CD8-positive, alpha-beta memory T cell (primary cell): Measurements from ENCODE around the gene S100A2. TPM values are rescaled to one million over a fixed set of nuclear protein-coding genes. Genes with fewer than 3 reads are reported as not detected.
A peak's percentile ranks its signal among the peaks of the same experiment; 100 is the strongest.

Source experiments
- CTCF ChIA-PET: fragments of 350-600 bp; sonication (Branson Sonifier 250); formaldehyde crosslinking; loops from one replicate; lab custom pipeline; 2021; ENCODE audit warnings: antibody characterized with exemption; lab: Charles Lee
- POLR2A ChIA-PET: fragments of 350-600 bp; sonication (Branson Sonifier 250); formaldehyde crosslinking; loops from one replicate; lab custom pipeline; 2021; ENCODE audit warnings: antibody characterized with exemption; lab: Charles Lee
- DNase-seq, 5 donors: peaks; one replicate each; pipeline versions ENCODE4 v3.0.0 to v3.0.0-alpha.2; 2020 to 2022; ENCODE audit warnings: mixed read lengths in 1 of 5
- H3K27ac ChIP-seq: one replicate; pipeline ENCODE4 v1.7.0; 2013; ENCODE audit warnings: low read depth, mild to moderate bottlenecking, low read length, moderate library complexity
- H3K27me3 ChIP-seq: 2 replicates; pipeline ENCODE4 v1.7.0; 2013; ENCODE audit warnings: low read length, mild to moderate bottlenecking; ENCODE audit not compliant: insufficient read depth, poor library complexity, severe bottlenecking
- H3K36me3 ChIP-seq: 2 replicates; pipeline ENCODE4 v1.7.0; 2013; ENCODE audit warnings: mild to moderate bottlenecking, low read length, moderate library complexity; ENCODE audit not compliant: insufficient read depth
- H3K4me1 ChIP-seq: 2 replicates; pipeline ENCODE4 v1.7.0; 2013; ENCODE audit warnings: mild to moderate bottlenecking, low read length, moderate library complexity; ENCODE audit not compliant: insufficient read depth
- H3K4me3 ChIP-seq: 2 replicates; pipeline ENCODE4 v1.7.0; 2013; ENCODE audit warnings: mild to moderate bottlenecking, low read length
- H3K9me3 ChIP-seq: 2 replicates; pipeline ENCODE4 v1.7.0; 2013; ENCODE audit warnings: mild to moderate bottlenecking, low read length
- H3K27ac Mint-ChIP-seq, 8 donors: one replicate each; pipeline ENCODE4 v1.8.0; 2020 to 2021; ENCODE audit warnings: mixed read lengths in 8 of 8, mild to moderate bottlenecking in 6 of 8, inconsistent platforms in 3 of 8, moderate library complexity in 3 of 8
- H3K27me3 Mint-ChIP-seq, 2 donors: one replicate each; pipeline ENCODE4 v1.8.0; 2020 to 2021; ENCODE audit warnings: mixed read lengths in 2 of 2, mild to moderate bottlenecking in 1 of 2, moderate library complexity in 1 of 2
- H3K36me3 Mint-ChIP-seq, 3 donors: one replicate each; pipeline ENCODE4 v1.8.0; 2020 to 2021; ENCODE audit warnings: mixed read lengths in 3 of 3, inconsistent platforms in 1 of 3, mild to moderate bottlenecking in 1 of 3
- H3K4me1 Mint-ChIP-seq, 3 donors: one replicate each; pipeline ENCODE4 v1.8.0; 2020 to 2021; ENCODE audit warnings: mixed read lengths in 3 of 3, inconsistent platforms in 1 of 3, mild to moderate bottlenecking in 1 of 3
- H3K4me3 Mint-ChIP-seq, 7 donors: one replicate each; pipeline ENCODE4 v1.8.0; 2020 to 2021; ENCODE audit warnings: mixed read lengths in 7 of 7, mild to moderate bottlenecking in 6 of 7, moderate library complexity in 4 of 7, inconsistent platforms in 2 of 7
- H3K9me3 Mint-ChIP-seq, 5 donors: one replicate each; pipeline ENCODE4 v1.8.0; 2020 to 2022; ENCODE audit warnings: mixed read lengths in 5 of 5, mild to moderate bottlenecking in 3 of 5, moderate library complexity in 2 of 5, inconsistent platforms in 1 of 5
- polyA plus RNA-seq: library from polyadenylated mRNA; unstranded; fragments of 300-500 nt; fragmentation: Illumina TruSeq; gene quantifications from one replicate; pipeline ENCODE4 v1.2.3, GENCODE V29; 2021
- total RNA-seq, 2 experiments: library from RNA; stranded (reverse); gene quantifications; one replicate each; pipeline ENCODE4 v1.2.3, GENCODE V29; 2021

Gene S100A2
- total and polyA plus RNA-seq, 3 experiments from 2014 or later = 0.72 to 1.1 (median 0.81) TPM

DNA sequence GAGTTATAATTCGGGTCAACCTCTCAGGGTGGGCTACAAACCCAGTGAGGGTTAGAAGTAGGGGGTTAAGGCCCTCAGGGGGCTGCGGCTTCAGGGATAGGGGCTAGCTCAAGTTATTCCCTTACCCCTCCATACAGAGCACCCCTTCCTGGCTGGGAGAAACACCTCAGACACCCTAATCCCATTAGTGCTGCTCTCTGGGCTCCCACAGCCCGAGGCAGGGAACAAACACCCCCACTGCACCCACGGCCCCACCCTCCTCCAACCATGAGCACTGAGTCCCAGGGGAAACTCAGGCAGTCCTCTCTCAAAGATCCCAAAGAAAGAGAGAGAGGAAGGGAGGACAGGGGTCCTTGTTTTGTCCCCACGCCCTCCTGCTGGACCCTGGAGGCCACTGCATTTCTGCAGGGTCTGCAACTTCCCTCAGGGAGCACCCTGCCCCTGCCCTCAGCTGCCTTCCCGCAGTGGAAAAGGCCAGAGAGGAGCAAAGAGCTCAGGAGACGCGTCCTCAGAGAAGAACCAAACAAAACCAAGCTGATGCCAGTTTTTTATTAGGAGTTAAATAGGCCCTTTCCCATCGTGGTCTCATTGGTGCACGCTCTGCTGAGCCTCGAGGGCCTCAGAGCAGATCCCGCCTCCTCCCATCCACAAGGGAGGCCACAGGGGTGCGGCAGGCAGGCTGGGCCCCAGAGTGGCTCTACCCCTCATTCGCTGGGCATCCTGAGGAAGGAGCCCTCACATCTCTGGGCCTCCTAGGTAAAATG is 18.7 kb downstream of the S100A2 start:
- POLR2A ChIA-PET = interaction anchor here (1.1 to 5.4 kb wide), 2 partner anchors 13 to 14 kb away, joined by 3 to 121 read pairs; partner anchors contain the start of gene S100A6
- Mint-ChIP-seq H3K4me3 (peak overlapping the region in 6 of 7 donors; percentile 8 to 100 (median 47)), H3K27ac (peak overlapping the region in 7 of 8 donors; percentile 9 to 99 (median 97)), H3K36me3 (peaks cover 13 to 34% (median 16%) of the 10 kb centered on the region in 3 donors), H3K27me3 (peaks cover 0 to 3% of the 10 kb centered on the region in 2 donors), H3K4me1 (peaks cover 43 to 54% (median 48%) of the 10 kb centered on the region in 3 donors), H3K9me3 (no peaks in the 10 kb centered on the region)
- no peak overlapping the region for H3K27ac ChIP-seq
- H3K9me3 ChIP-seq = no peaks in the 10 kb centered on the region
- no peaks in the 10 kb centered on the region for H3K27me3 ChIP-seq
- CTCF ChIA-PET = interaction anchor here (2.2 to 5.4 kb wide), 3 partner anchors 11 to 19 kb away, joined by 10 to 68 read pairs (median 34); partner anchors contain the start of genes S100A2 and S100A6
- H3K4me1 ChIP-seq = peaks cover 57% of the 10 kb centered on the region
- no peak overlapping the region for H3K4me3 ChIP-seq
- H3K36me3 ChIP-seq = peaks cover 11% of the 10 kb centered on the region
- DNase-seq = no peak

DNA sequence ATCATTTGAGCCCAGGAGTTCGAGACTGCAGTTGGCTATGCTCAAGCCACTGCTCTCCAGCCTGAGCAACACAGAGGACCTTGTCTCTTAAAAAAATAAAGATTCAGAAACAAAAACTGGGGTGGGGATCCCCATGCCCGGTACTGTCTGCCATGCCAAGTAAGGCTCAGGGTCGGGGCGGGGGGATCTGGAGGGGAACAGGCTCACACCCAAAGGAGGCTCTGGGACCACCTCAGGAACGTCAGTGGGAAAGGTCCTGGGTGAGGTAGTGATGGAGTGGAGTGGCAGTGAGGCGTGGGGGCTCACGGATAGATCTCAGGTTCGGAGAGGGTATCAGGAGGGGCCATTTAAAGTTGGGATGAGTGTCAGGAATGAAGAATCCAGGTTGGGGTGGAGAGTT is 19.3 kb downstream of the S100A2 start:
- ChIA-PET CTCF (interaction anchor here (1.2 to 5.4 kb wide), 5 partner anchors 11 to 25 kb away, joined by 3 to 68 read pairs (median 18); partner anchors contain the start of genes S100A2 and S100A6), POLR2A (interaction anchor here (1.1 to 5.4 kb wide), 3 partner anchors 12 to 229 kb away, joined by 3 to 121 read pairs (median 4); partner anchors contain the start of genes S100A6 and SLC27A3)
- Histone ChIP-seq H3K4me3 (no peak overlapping the region), H3K27me3 (no peaks in the 10 kb centered on the region), H3K36me3 (peaks cover 11% of the 10 kb centered on the region), H3K27ac (peak overlapping the region; percentile 79), H3K9me3 (no peaks in the 10 kb centered on the region), H3K4me1 (peaks cover 63% of the 10 kb centered on the region)
- Mint-ChIP-seq H3K4me1 (peaks cover 49 to 60% (median 54%) of the 10 kb centered on the region in 3 donors), H3K27ac (peak overlapping the region; percentile 78 to 99 (median 97)), H3K4me3 (peak overlapping the region in 6 of 7 donors; percentile 8 to 100 (median 97)), H3K9me3 (no peaks in the 10 kb centered on the region), H3K36me3 (peaks cover 13 to 37% (median 16%) of the 10 kb centered on the region in 3 donors), H3K27me3 (peaks cover 0 to 3% of the 10 kb centered on the region in 2 donors)
- DNase-seq = no peak

DNA sequence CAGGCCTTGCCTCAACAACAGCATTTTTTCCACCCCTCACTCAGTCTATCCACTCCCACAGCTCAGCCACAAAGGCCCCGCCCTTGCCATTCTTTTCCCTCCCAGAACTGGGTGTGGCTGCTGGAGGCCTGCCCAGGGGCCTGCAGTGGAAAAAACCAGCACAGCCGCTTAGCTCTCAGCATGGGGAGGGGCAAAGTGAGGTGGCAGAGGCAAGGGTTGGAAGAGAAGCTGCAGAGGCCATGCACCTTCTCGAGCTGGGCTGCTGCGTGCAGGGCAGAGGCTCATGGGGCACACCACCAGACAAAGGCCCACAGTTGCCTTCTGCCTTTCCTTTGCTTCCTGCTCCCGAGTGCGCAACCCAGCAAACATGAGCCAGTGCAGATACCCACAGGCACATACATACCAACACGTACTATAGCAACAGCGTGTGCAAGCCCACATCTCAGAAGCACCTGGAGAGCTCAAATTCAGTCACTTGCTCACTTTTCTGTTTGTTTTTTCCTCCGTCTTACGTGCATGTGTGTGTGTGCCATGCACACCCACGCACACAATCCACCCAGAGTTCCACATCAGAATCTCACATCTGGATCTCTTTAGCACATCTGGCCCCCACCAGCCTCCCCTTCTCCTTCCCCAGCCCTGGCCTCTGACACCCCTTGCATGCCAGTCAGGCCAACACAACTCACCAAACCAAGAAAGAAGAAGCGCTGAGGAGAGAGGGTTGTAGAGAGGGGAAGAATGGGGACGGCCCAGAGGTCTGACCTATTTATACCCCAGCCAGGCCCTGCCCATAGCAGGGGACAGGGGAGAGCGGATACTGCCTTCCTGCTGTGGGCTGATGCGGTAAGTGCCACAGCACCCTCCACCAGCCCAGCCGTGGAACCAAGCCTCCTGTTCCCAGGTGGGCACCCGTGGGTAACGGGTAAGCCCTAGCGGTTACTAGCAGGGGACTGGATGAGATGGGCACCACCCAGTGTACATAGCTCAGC is 20.3 kb downstream of the S100A2 start, which contains the start of gene S100A4:
S100A4 (minus strand) TSS at position 740 of the 989 bp plus-strand sequence. CDS start 1,012 bp downstream, outside the sequence.
- peaks cover 0 to 3% of the 10 kb centered on the region in 2 donors for H3K27me3 Mint-ChIP-seq
- peak; percentile 56 to 90 (median 78) for DNase-seq

DNA sequence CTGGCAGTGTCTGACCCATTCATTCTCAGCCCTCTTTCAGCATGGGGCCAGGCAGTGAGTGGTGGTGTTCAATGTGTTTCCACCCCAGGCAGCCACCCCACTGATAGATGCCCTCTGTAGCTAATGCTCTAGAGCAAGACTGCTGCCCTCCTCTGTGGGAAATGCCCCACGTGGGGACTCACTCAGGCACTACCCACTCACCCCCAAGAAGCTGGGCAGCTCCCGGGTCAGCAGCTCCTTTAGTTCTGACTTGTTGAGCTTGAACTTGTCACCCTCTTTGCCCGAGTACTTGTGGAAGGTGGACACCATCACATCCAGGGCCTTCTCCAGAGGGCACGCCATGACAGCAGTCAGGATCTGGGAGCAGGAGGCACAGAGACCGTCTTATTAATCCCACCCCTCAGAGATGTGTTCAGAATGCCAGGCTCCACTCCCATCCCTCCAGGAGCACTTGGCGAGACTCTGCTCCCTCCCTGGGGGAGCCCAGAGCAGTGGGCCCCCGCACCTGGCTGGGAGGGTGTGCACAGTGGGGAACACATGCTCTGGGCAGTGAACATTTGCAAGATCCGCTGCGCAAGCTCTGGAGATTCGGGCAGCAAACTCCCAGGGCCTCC is 21.1 kb downstream of the S100A2 start:
- POLR2A ChIA-PET = interaction anchor here (1.0 to 5.4 kb wide), 5 partner anchors 10 to 231 kb away, joined by 3 to 121 read pairs (median 5); partner anchors contain the start of genes CHTOP, S100A6 and SLC27A3
- Histone ChIP-seq H3K27me3 (no peaks in the 10 kb centered on the region), H3K4me1 (peaks cover 81% of the 10 kb centered on the region), H3K4me3 (peak overlapping the region; percentile 88), H3K36me3 (peaks cover 11% of the 10 kb centered on the region), H3K27ac (peak overlapping the region; percentile 79), H3K9me3 (no peaks in the 10 kb centered on the region)
- Mint-ChIP-seq H3K36me3 (peaks cover 13 to 37% (median 16%) of the 10 kb centered on the region in 3 donors), H3K4me1 (peaks cover 67 to 78% (median 72%) of the 10 kb centered on the region in 3 donors), H3K9me3 (no peaks in the 10 kb centered on the region), H3K27ac (peak overlapping the region; percentile 91 to 99 (median 97)), H3K27me3 (peaks cover 0 to 3% of the 10 kb centered on the region in 2 donors), H3K4me3 (peak overlapping the region; percentile 93 to 100 (median 98))
- CTCF ChIA-PET = interaction anchor here (0.9 to 5.4 kb wide), 6 partner anchors 9 to 34 kb away, joined by 4 to 68 read pairs (median 14); partner anchors contain the start of genes S100A2 and S100A6
- no peak for DNase-seq

More for the DNA sequence above, 20.3 kb downstream of the S100A2 start, which contains the start of gene S100A4:
- H3K9me3 Mint-ChIP-seq = no peaks in the 10 kb centered on the region
- peak within 1 kb of the TSS; percentile 91 to 99 (median 97) for H3K27ac Mint-ChIP-seq
- Histone ChIP-seq H3K27me3 (no peaks in the 10 kb centered on the region), H3K4me3 (peak within 1 kb of the TSS; percentile 88), H3K4me1 (peaks cover 73% of the 10 kb centered on the region), H3K27ac (peak within 1 kb of the TSS; percentile 79), H3K9me3 (no peaks in the 10 kb centered on the region), H3K36me3 (peaks cover 11% of the 10 kb centered on the region)
- H3K4me3 Mint-ChIP-seq = peak within 1 kb of the TSS; percentile 93 to 100 (median 98)
- POLR2A ChIA-PET = interaction anchor here (1.0 to 5.4 kb wide), 6 partner anchors 11 to 230 kb away, joined by 3 to 121 read pairs (median 4); partner anchors contain the start of genes CHTOP, S100A6 and SLC27A3
- CTCF ChIA-PET = interaction anchor here (0.9 to 5.4 kb wide), 7 partner anchors 10 to 35 kb away, joined by 3 to 68 read pairs (median 10); partner anchors contain the start of genes S100A2 and S100A6
- H3K4me1 Mint-ChIP-seq = peaks cover 59 to 70% (median 64%) of the 10 kb centered on the region in 3 donors
- peaks cover 13 to 37% (median 16%) of the 10 kb centered on the region in 3 donors for H3K36me3 Mint-ChIP-seq

DNA sequence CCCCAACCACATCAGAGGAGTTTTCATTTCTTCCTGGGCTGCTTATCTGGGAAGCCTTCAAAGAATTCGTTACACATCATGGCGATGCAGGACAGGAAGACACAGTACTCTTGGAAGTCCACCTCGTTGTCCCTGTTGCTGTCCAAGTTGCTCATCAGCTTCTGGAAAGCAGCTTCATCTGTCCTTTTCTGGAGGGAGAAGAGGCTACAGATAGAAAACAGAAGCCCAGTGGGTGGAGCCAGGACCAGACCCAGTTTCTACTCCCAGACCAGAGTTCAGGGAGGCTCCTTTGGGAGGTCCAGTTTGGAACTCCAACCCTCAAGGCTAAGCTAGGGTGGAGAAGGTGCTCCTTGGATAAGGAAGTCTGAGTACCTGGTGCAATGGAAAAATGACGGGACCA is 21.9 kb downstream of the S100A2 start:
- H3K4me3 Mint-ChIP-seq = peak overlapping the region; percentile 93 to 100 (median 98)
- peak overlapping the region; percentile 79 for H3K27ac ChIP-seq
- H3K4me1 Mint-ChIP-seq = peaks cover 70 to 81% (median 75%) of the 10 kb centered on the region in 3 donors
- no peak for DNase-seq
- peaks cover 82% of the 10 kb centered on the region for H3K4me1 ChIP-seq
- H3K27me3 ChIP-seq = no peaks in the 10 kb centered on the region
- no peaks in the 10 kb centered on the region for H3K9me3 Mint-ChIP-seq
- peak overlapping the region; percentile 77 to 99 (median 97) for H3K27ac Mint-ChIP-seq
- H3K27me3 Mint-ChIP-seq = peaks cover 0 to 3% of the 10 kb centered on the region in 2 donors
- H3K4me3 ChIP-seq = peak overlapping the region; percentile 88
- H3K36me3 Mint-ChIP-seq = peaks cover 13 to 37% (median 16%) of the 10 kb centered on the region in 3 donors
- ChIA-PET CTCF (interaction anchor here (2.8 to 5.4 kb wide), 2 partner anchors 11 to 24 kb away, joined by 18 to 68 read pairs; no protein-coding TSS in a partner anchor), POLR2A (interaction anchor here (5.4 kb wide), 1 partner anchor 9 kb away, joined by 121 read pairs; the partner anchor contains the start of gene S100A6)
- H3K9me3 ChIP-seq = no peaks in the 10 kb centered on the region
- peaks cover 11% of the 10 kb centered on the region for H3K36me3 ChIP-seq

DNA sequence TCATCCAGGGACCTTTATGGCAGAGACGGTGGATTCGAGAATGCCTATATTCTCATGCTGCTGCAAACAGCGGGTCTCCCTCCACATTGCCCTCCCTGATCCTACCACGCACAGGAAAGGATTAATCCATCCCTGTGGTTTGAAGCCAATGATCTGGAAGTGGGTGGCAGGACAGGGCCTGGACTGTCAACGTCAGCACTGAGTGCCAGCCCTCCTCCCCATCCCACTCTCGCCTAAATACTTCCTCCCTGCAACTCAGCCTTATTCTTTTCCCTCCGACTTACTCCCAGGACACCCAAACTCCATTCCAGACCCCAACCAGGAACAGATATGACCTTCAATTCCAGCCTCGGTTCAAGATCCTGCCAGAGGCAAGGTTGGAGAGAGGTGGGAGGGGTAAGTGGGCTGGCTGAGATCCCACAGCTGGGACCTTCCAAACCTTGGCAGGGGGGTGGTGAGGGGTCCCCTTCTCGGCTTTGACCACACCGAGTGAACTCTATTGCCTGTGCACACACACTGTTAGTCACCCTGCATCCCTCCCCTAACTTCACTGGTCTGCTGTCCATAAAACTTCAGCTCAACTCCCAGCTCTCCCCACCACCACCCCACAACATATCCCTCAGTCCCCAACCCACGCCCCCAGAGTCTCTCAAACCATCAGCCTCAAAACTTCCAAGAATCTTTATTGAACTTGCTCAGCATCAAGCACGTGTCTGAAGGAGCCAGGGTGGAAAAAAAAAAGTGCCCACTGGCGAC is 22.5 kb downstream of the S100A2 start:
- no peak for DNase-seq
- H3K27me3 ChIP-seq = no peaks in the 10 kb centered on the region
- CTCF ChIA-PET = interaction anchor here (5.4 kb wide), 1 partner anchor 11 kb away, joined by 68 read pairs; no protein-coding TSS in a partner anchor
- peaks cover 13 to 37% (median 16%) of the 10 kb centered on the region in 3 donors for H3K36me3 Mint-ChIP-seq
- H3K27ac ChIP-seq = no peak overlapping the region
- no peaks in the 10 kb centered on the region for H3K9me3 Mint-ChIP-seq
- H3K4me3 ChIP-seq = peak overlapping the region; percentile 88
- POLR2A ChIA-PET = interaction anchor here (0.6 to 5.4 kb wide), 2 partner anchors 9 to 437 kb away, joined by 4 to 121 read pairs; partner anchors contain the start of gene S100A6
- peak overlapping the region; percentile 77 to 98 (median 93) for H3K27ac Mint-ChIP-seq
- peaks cover 0 to 3% of the 10 kb centered on the region in 2 donors for H3K27me3 Mint-ChIP-seq
- H3K4me3 Mint-ChIP-seq = peak overlapping the region; percentile 32 to 100 (median 95)
- H3K9me3 ChIP-seq = no peaks in the 10 kb centered on the region
- peaks cover 72 to 81% (median 75%) of the 10 kb centered on the region in 3 donors for H3K4me1 Mint-ChIP-seq
- peaks cover 11% of the 10 kb centered on the region for H3K36me3 ChIP-seq
- peaks cover 82% of the 10 kb centered on the region for H3K4me1 ChIP-seq
